Measurements from ENCODE around the gene CSRP1.

CSRP1 gene

DNA sequence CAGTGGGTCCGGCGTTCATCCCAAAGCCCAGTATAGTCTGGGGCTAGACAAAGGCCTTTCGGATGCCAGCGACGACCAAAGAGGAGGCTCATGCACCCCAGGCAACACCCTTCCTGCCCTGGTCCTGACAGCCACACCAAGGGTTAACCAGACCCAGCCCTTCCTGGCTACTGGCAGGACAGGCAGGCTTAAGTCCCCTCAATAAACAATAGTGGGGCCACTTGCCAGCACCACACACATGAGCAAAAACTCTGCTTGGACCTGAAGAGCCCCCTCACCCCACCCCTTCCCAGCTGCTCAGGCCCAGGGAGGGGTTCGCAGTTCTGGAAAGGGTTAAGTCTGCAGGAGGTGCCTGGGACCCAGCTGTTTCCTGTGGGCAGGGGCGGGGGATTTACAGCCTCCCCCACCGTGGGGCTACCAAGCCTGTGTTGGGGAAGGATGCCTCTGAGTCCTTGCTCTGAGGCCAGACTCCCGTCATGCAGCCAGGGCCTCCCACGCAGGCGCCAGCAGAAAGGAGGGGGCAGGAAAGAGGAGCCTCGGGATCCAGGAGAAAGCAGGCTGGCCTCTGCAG lies 56.1 kb downstream of the CSRP1 start:
- no peak for DNase-seq

DNA sequence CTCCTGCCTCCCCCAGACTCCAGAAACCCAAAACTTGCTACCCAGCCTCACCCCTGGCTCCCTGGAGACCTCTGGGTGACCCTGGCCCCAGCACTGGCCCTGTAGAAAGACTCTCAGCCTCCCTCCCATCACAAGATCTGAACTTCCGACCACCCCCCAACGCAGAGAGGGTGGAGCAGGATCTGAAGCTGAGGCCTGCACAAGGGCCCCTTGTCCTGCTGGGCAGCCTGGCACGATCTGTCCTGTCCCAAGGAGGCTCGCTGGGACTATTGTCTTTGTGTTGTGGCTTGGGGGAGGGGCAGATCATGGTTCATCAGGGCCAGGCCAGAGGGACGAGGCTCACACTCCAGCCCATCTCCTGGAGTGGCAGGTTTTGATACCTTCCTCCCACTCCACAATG lies 57.9 kb downstream of the CSRP1 start:
- DNase-seq: no peak

DNA sequence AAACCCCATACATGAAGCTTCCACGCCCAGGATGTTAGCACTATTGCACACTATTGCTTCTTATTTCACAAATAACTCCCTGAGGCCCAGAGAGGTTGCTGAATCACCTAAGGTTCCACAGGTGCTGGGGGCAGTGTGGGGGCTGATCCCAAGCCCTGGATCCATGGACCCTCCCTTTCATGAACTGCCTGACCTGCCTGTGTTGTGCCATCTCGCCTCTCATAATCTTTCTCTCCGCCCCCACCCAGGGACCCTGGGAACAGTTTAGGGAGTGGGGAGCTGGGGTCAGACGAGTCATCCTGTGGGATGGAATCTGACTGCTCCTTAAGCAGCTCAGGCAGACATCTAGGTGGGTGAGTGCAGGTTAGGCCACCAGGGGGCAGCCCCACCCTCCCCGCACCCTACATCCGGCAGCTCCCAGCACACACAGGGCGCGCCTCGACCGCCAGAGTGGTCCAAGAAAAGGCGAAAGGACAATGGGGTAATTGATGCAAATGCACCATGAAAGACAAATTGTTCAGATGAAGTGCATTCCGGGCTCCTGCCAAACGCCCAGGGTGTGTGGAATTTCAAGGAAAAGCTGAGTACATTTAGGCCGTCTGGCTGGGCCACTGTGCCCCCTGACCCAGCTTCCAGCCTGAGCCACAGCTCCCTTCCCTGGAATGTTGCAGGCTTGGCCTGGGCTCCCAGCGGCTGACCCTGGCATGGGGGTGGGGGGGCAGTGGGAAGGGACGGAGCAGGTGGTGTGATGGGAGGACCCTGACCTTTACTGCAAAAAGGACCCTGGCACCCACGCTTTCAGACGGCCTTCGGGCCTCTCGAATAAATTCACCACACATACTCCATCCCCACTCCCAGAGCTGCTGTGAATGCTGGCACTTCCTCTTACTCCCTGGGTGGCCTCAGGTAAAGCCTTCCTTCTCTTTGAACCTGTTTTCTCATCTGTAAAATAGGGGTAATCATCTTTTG lies 58.7 kb downstream of the CSRP1 start:
- DNase-seq: peak; percentile 39

DNA sequence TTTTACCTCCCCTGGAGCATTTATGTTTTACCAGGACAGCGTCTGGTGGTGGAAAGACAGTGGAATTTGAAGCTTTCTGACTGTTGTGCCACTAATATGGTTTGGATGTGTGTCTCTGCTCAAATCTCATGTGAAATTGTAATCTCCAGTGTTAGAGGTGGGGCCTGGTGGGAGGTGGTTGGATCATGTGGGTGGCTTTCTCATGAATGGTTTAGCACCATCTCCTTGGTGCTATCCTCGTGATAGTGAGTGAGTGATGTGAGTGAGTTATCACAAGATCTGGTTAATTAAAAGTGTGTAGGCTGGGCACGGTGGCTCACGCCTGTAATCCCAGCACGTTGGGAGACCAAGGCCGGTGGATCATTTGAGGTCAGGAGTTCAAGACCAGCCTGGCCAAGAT lies 61.6 kb downstream of the CSRP1 start:
- no peak for DNase-seq

DNA sequence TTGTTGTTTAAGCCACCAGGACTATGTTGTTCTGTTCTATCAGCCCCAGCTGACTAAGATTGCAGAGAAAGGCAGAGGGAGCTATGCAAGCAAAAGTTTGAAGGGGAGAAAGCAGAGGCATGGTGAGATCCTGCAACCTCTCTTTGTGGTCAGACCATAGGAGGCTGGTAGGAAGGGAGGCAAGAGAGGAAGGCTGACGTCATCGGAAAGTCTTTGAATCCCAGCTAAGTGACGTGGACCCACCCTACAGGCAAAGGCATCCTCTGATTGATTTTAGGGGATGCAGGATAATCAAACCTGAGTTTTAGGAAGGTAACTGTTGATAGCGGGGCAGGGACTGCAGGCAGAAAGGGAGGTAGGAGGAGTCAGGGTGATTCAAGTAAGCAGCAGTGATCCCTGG lies 62.1 kb downstream of the CSRP1 start:
- DNase-seq: no peak

DNA sequence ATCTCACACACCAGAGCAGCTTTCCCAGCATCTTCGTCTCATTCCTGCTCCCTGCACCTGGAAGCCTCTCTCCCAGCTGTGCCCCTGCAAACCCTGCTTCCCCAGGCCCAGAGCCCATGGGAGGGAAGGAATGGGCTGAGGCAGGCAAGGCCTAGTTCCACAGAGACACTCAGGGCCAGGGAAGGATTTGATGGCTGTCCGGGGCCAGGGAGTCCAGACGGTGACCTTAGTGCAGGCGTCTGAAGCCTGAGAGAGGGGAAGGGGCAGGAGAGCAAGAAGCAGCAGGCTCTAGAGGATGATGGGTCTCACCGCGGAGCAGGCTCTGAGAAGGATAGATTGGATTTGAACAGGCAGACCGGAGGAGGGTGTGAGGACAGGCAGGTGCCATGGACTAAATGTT lies 63.2 kb downstream of the CSRP1 start:
- DNase-seq: no peak

DNA sequence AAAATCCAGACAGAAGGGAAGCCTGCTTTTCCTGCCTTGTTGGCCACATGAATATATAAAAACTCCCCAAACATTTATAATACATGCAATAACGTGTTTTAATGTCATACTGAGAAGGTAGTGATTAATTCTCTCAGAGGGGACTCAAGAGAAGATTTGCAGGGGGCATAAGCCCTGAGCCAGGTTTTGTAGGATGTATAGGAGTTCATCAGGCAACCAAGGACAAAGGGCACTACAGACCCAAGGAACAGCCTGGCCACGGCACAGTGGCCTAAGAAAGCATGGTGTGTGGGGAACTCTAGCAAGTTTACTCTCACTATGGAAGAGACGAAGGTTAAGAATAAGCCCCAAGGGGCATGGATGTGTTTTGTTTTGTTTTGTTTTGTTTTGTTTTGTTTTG lies 70.0 kb downstream of the CSRP1 start:
- no peak for DNase-seq

DNA sequence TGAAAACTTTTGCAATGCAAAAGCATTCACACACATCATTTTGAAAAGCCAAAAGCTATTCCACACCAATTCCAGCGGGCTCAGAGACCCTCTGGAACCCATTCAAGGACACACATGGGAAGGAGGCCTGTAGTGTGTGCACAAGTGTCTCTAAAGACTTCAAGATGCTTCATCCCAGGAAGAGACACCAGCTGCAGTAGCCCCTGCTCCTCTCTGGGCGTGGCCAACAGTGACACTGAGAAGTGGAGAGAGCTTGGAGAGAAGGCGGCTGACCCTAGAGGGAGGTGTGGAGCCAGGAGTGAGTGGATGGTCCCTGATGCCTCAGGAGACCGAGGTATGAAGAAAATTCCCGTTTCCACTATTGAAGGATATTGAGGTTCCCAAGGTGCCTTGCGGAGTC lies 70.5 kb downstream of the CSRP1 start:
- DNase-seq: no peak

DNA sequence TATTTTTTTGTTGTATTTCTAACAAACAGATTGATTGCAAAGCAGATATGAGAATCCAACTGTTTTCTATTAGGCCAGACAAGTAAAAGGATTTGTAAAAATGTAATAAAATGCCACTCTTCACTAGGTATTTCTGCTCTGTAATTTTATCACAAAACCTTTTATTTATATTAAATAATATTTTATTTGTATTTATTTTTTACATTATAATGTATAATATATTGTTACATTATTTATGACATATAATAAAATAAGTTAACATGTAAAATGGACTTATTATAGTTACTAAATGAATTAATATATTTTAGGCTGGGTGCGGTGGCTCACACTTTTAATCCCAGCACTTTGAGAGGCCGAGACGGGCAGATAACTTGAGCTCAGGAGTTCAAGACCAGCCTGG lies 72.7 kb downstream of the CSRP1 start:
- DNase-seq: no peak

DNA sequence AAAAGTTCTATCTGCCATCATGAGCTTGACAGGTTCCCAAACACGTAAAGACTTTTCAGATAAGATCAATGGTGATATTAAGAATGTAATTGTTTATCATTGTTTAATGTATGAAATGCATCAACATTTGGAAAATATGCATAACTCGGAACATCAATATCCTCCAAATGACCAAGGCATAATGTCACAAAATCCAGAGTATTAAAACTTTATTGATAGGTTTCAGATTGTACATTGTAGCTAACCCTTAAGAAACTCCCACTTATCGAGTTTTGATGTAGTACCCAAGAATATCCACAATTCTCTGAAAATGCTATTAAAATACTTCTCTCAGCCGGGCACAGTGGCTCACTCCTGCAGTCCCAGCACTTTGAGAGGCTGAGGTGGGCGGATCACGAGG lies 73.3 kb downstream of the CSRP1 start:
- DNase-seq: no peak
